NT2/D1 (cell line): ENCODE measurements around the gene FBXL20.

Source experiments
- YY1 ChIP-seq: IDR thresholded peaks from 2 replicates; pipeline ENCODE4 v1.6.1; 2011; ENCODE audit not compliant: insufficient read length, insufficient read depth
- ZNF274 ChIP-seq: IDR thresholded peaks from 2 replicates; pipeline ENCODE4 v1.6.1; 2011; ENCODE audit warnings: mild to moderate bottlenecking, low read depth, low read length

GRCh38 chr17:39210093-39210434 is 191.4 kb downstream of the FBXL20 start:
- TF ChIP-seq YY1 (no peak), ZNF274 (no peak)
